Measurements from ENCODE around the gene ADAP1.

The ADAP1 gene

GRCh38 chr7:859359-860030, 95.0 kb downstream of the ADAP1 start:
- no peak for DNase-seq
- Histone ChIP-seq H3K36me3 (replicated peaks) (peaks cover 54% of the 10 kb centered on the region), H3K27me3 (replicated peaks) (no peaks in the 10 kb centered on the region), H3K4me3 (ENCODE audit: low read depth, low read length) (no peak overlapping the region), H3K27ac (no peak overlapping the region)
- in situ Hi-C loops (cut with HindIII; ENCODE audit: low pct_ligation_motif_present, low sequenced_read_pairs) = no loop called here
- no peak for TF ChIP-seq CTCF (IDR thresholded peaks at IDR 0.05; ENCODE audit: low read depth, low read length, missing control alignments)

- no peak overlapping the region for H3K27ac ChIP-seq
- in situ Hi-C loops (cut with HindIII; ENCODE audit: low pct_ligation_motif_present, low sequenced_read_pairs) = no loop called here
- TF ChIP-seq CTCF (IDR thresholded peaks at IDR 0.05; ENCODE audit: low read depth, low read length, missing control alignments) = no peak
- H3K36me3 ChIP-seq (replicated peaks) = peaks cover 70% of the 10 kb centered on the region
- H3K4me3 ChIP-seq (ENCODE audit: low read depth, low read length) = no peak overlapping the region
- no peaks in the 10 kb centered on the region for H3K27me3 ChIP-seq (replicated peaks)
- no peak for DNase-seq
These were observed 96.8 kb downstream of the ADAP1 start for GRCh38 chr7:857661-858060.

GRCh38 chr7:856444-857095, 97.9 kb downstream of the ADAP1 start:
- no peak for DNase-seq
- in situ Hi-C loops (cut with HindIII; ENCODE audit: low pct_ligation_motif_present, low sequenced_read_pairs) = no loop called here
- Histone ChIP-seq H3K27me3 (replicated peaks) (no peaks in the 10 kb centered on the region), H3K4me3 (ENCODE audit: low read depth, low read length) (no peak overlapping the region), H3K36me3 (replicated peaks) (peaks cover 73% of the 10 kb centered on the region), H3K27ac (no peak overlapping the region)
- TF ChIP-seq CTCF (IDR thresholded peaks at IDR 0.05; ENCODE audit: low read depth, low read length, missing control alignments) = no peak

GRCh38 chr7:855686-856369, 98.7 kb downstream of the ADAP1 start:
- in situ Hi-C loops (cut with HindIII; ENCODE audit: low pct_ligation_motif_present, low sequenced_read_pairs) = no loop called here
- Histone ChIP-seq H3K4me3 (ENCODE audit: low read depth, low read length) (no peak overlapping the region), H3K36me3 (replicated peaks) (peaks cover 70% of the 10 kb centered on the region), H3K27me3 (replicated peaks) (no peaks in the 10 kb centered on the region), H3K27ac (no peak overlapping the region)
- TF ChIP-seq CTCF (IDR thresholded peaks at IDR 0.05; ENCODE audit: low read depth, low read length, missing control alignments) = no peak
- no peak for DNase-seq

- no peak for DNase-seq
- Histone ChIP-seq H3K27ac (no peak overlapping the region), H3K36me3 (replicated peaks) (peaks cover 64% of the 10 kb centered on the region), H3K4me3 (ENCODE audit: low read depth, low read length) (no peak overlapping the region), H3K27me3 (replicated peaks) (no peaks in the 10 kb centered on the region)
- in situ Hi-C loops (cut with HindIII; ENCODE audit: low pct_ligation_motif_present, low sequenced_read_pairs) = no loop called here
- TF ChIP-seq CTCF (IDR thresholded peaks at IDR 0.05; ENCODE audit: low read depth, low read length, missing control alignments) = no peak
These were observed 100.2 kb downstream of the ADAP1 start for GRCh38 chr7:854118-854775.
